ENCODE measurements around the gene SRBD1.

The SRBD1 gene

DNA sequence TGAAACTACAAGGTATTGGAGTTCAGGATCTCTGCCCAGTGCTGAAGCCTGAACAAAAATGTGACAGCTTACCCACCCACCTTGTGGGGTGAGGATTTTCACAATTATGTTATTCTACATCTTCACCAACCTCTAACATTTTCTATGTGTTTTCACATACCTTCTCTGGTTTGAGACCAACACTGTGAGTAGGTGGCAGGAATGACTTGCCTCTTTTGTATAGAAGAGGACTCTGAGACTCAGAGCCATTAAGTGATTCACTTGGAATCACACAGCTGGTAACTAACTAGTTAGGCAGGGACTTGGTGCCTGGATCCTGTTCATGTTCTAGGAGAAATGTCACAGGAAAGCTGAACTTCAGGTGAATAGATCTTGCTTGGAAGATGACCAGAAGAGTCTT is 14.8 kb upstream of the SRBD1 start:
- no peak for TF ChIP-seq CTCF (IDR thresholded peaks at IDR 0.05; ENCODE audit: control insufficient read depth, insufficient read depth, low read depth, low read length, missing control alignments)
- no peak overlapping the region for H3K4me3 ChIP-seq (ENCODE audit: control insufficient read depth, low read depth, low read length)
- no peak for DNase-seq (ENCODE audit: low read depth)

GRCh38 chr2:45623098-45623497 is 12.0 kb upstream of the SRBD1 start:
- no peak overlapping the region for H3K4me3 ChIP-seq (ENCODE audit: control insufficient read depth, low read depth, low read length)
- TF ChIP-seq CTCF (IDR thresholded peaks at IDR 0.05; ENCODE audit: control insufficient read depth, insufficient read depth, low read depth, low read length, missing control alignments), result no peak
- DNase-seq (ENCODE audit: low read depth), result no peak

DNA sequence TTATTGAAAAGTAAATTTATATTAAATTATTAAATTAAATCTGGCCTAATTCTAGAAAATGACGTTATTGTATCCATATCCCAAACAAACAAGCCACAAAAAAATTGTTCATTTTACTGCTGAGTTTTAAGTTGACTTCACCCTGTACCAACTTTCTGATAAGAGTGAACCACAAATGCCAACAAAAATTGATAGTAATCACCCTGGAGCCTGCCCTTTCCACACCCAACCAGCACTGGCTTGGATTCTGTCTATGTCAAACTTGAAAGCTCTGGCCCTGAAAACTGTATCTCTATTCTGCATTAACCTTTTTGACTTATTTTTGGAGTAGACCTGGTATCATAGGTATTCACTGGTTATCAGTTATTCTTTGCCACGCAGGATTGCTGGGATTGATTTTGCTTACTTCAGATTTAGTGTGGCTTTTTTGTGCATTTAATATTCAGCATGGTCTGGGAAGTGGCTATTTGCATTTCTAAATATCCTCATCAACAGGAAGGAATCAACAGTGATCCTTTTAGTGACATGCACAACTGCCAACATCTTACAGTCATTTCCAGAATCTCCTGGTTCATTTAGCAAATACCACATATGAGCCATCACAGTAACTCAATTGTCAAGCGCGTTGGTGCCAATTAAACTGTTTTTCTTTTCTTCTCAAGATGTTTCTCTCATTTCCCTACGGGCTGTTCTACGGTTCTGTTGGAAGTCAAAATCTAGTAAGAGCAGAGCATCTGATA is 11.4 kb upstream of the SRBD1 start:
- TF ChIP-seq CTCF (IDR thresholded peaks at IDR 0.05; ENCODE audit: control insufficient read depth, insufficient read depth, low read depth, low read length, missing control alignments), result no peak

DNA sequence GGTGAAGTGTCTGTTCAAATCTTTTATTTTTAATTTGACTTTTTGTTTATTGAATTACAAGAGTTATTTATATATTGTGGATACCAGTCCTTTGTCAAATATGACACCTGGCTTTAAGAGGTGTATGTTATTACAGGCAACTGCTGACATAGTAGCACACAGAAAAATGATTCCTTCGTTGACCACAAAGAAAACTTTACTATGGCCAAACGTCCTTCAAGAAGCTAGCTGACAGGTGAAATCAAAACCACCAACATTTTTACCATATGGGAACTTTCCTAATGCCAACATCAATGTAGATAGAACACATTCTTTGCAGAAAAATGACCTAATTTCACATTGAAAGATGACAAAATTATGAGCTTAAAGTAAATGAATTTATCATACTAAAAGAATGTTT is 6.4 kb upstream of the SRBD1 start:
- no peak for DNase-seq (ENCODE audit: low read depth)
- TF ChIP-seq CTCF (IDR thresholded peaks at IDR 0.05; ENCODE audit: control insufficient read depth, insufficient read depth, low read depth, low read length, missing control alignments), result no peak
- no peak overlapping the region for H3K4me3 ChIP-seq (ENCODE audit: control insufficient read depth, low read depth, low read length)

More for the DNA sequence above, 11.4 kb upstream of the SRBD1 start:
- H3K4me3 ChIP-seq (ENCODE audit: control insufficient read depth, low read depth, low read length), result no peak overlapping the region
- DNase-seq (ENCODE audit: low read depth), result no peak

GRCh38 chr2:45616658-45617411 is 5.8 kb upstream of the SRBD1 start:
- no peak for TF ChIP-seq CTCF (IDR thresholded peaks at IDR 0.05; ENCODE audit: control insufficient read depth, insufficient read depth, low read depth, low read length, missing control alignments)
- no peak for DNase-seq (ENCODE audit: low read depth)
- no peak overlapping the region for H3K4me3 ChIP-seq (ENCODE audit: control insufficient read depth, low read depth, low read length)

GRCh38 chr2:45614871-45615415 is 3.9 kb upstream of the SRBD1 start:
- TF ChIP-seq CTCF (IDR thresholded peaks at IDR 0.05; ENCODE audit: control insufficient read depth, insufficient read depth, low read depth, low read length, missing control alignments), result no peak
- H3K4me3 ChIP-seq (ENCODE audit: control insufficient read depth, low read depth, low read length), result no peak overlapping the region
- no peak for DNase-seq (ENCODE audit: low read depth)

Data from AG09309 (cell line).